KOPT-K1 (cell line): ENCODE data around the gene KRTAP2-4.
"Not testable (repeated sequence)": the region's sequence is repeated elsewhere in the genome, so short reads cannot be mapped to it uniquely, and the experiment has no call there.

Experiments used
- H3K27ac ChIP-seq: fragments of 200-600 bp; sonication (generic); 2 replicates; pipeline ENCODE4 v1.5.1; 2016; ENCODE audit warnings: antibody characterized with exemption, mild to moderate bottlenecking, low read depth, low read length; ENCODE audit not compliant: poor library complexity, severe bottlenecking
- H3K36me3 ChIP-seq: fragments of 200-600 bp; sonication (generic); 2 replicates; pipeline ENCODE4 v1.5.1; 2017; ENCODE audit warnings: antibody characterized with exemption, mild to moderate bottlenecking, low read length, moderate library complexity; ENCODE audit not compliant: insufficient read depth
- H3K9me3 ChIP-seq: fragments of 200-600 bp; sonication (generic); 2 replicates; pipeline ENCODE4 v1.5.1; 2017; ENCODE audit warnings: antibody characterized with exemption, low read length, mild to moderate bottlenecking; ENCODE audit not compliant: insufficient read depth, poor library complexity, severe bottlenecking

The KRTAP2-4 gene

DNA sequence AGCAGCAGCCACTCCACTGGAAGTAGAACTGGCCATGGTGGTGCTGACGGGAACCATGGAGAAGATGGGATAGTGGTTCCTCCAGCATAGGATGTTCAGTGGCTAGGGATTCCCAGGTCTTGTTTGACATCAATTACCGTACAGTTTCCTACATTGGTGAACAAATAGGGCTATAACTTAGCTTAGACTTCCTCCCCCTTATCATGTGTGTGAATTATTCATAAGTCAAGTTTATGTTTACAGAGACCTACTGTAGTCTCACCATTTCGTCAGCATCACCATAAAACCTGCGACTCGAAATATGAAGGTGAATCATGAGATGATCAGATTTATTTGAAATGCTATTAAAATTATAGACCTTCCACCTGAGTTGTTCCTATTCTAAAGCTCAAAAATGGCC is 6.9 kb downstream of the KRTAP2-4 start:
- no peak overlapping the region for H3K27ac ChIP-seq
- no peaks in the 10 kb centered on the region for H3K36me3 ChIP-seq
- H3K9me3 ChIP-seq, result peaks cover 5% of the 10 kb centered on the region

DNA sequence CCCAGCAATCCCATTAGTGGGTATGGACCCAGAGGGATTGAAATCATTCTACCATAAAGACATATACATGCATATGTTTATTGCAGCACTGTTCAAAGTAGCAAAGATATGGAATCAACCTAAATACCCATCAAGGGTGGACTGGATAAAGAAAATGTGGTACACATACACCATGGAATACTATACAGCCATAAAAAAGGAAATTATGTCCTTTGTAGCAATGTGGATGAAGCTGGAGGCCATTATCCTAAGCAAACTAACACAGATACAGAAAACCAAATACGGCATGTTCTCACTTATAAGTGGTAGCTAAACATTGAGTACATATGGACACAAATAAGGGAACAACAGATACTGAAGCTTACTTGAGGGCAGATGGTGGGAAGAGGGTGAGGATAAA is 8.1 kb downstream of the KRTAP2-4 start:
- Histone ChIP-seq H3K27ac (no peak overlapping the region), H3K36me3 (no peaks in the 10 kb centered on the region), H3K9me3 (peaks cover 5% of the 10 kb centered on the region)

DNA sequence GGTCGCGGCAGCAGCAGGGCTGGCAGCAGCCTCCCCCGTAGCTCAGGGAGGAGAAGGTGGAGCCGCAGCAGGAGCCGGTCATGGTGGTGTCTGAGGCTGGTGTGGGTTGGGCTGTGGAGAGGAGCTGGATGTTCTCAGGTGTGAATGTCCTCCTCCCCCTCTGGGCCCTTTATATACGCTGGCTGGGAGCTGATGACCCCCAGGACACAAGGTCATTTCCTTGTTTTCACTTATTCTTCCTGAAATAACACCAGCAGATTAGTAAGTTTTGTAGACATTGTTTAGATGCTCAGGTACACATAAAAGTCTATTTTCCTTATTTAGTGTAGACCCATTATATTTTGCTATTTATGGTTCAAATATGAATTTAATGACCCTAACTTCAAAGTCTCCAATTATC is 10.5 kb downstream of the KRTAP2-4 start, which contains the start of gene KRTAP2-2:
Gene KRTAP2-2 (minus strand): TSS at position 101 of the 400 bp plus-strand sequence. CDS start 19 bp downstream, at position 82.
- not testable (repeated sequence) for H3K9me3 ChIP-seq, H3K36me3 ChIP-seq, H3K27ac ChIP-seq

DNA sequence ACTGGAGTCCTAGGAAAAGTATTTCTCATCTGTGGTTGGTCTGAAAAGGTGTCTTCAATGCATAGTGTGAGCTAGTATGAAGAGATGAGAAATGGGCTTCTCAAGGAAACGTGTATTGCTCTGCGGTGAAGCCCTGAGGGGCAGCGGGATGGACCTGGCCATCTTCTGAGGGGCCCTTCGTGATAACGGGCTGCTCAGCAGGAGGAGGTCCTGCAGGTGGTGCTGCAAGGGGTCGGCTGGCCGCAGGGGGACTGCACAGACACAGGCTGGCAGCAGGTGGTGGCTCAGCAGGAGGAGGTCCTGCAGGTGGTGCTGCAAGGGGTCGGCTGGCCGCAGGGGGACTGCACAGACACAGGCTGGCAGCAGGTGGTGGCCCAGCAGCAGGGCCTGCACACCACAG is 11.1 kb downstream of the KRTAP2-4 start:
- H3K36me3 ChIP-seq, H3K9me3 ChIP-seq, H3K27ac ChIP-seq: not testable (repeated sequence)

DNA sequence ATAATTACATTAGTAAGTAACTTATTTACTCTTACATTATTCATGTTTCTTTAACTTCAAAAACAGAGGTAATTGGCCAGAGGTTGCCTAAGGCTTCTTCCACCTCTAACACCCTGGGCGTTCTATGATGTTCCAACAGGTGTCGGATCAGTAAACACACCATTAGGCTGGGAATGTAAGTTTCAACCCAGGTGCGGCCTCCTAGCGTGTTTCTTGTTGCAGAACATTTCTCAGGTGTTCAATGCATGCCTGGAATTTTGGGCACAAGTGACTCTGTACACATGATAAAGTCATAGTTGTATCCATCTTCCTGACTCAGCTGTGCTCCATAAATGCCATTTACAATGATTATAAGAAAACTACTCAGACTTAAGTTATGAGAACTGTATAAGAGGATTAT is 11.7 kb downstream of the KRTAP2-4 start:
- Histone ChIP-seq H3K36me3 (no peaks in the 10 kb centered on the region), H3K27ac (no peak overlapping the region), H3K9me3 (peaks cover 5% of the 10 kb centered on the region)

DNA sequence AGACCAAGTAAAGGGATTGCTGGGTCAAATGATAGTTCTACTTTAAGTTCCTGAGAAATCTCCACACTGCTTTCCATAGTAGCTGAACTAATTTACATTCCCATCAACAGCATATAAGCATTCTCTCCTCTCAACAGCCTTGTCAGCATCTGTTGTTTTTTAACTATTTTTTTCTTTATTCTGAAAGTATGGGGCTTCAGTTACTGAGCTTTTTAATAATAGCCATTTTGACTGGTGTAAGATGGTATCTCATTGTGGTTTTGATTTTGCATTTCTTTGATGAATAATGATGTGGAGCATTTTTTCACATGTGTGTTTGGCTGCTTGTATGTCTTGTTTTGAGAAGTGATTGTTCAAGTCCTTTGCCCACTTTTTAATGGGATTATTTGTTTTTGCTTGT is 13.1 kb downstream of the KRTAP2-4 start:
- Histone ChIP-seq H3K9me3 (peaks cover 4% of the 10 kb centered on the region), H3K27ac (no peak overlapping the region), H3K36me3 (no peaks in the 10 kb centered on the region)

DNA sequence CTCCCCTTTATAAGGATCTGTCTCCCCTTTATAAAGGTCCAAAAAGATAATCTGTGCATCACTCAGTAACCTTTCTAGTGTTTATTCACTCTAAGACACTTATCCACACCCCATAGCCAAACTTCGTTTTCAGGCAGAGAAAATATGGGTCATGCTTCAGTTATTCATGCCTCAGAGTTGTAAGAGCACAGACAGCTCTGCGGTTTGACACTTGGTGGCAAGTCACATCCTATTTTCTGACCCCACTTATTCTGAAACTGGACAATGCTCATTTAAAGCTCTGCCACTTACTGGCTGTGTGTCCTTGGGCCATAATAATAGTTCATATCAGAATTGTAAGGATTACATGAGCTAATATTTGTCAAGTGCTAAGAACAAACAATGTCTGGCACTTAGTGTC is 16.6 kb downstream of the KRTAP2-4 start:
- H3K27ac ChIP-seq, result no peak overlapping the region
- H3K36me3 ChIP-seq, result no peaks in the 10 kb centered on the region
- no peaks in the 10 kb centered on the region for H3K9me3 ChIP-seq

DNA sequence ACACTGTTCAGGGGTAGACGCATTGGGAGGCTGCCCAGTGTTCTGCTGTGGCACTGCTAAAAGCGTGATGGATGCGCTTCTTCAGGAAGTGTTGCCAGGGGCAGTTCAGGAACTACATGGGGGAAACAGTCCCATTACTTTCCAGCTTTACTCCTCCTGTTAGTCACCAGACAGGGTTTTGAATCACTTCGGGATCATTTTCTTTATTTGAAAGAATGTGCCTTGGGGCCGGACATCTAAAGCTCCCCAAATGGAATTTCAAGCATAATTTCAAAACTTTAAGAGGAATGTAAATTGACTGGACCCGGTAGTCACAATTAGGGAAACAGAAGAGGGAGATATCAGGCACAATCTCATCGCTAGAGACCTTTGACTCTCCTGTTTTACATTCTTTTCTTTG is 17.2 kb downstream of the KRTAP2-4 start:
- Histone ChIP-seq H3K9me3 (peaks cover 3% of the 10 kb centered on the region), H3K27ac (no peak overlapping the region), H3K36me3 (no peaks in the 10 kb centered on the region)

DNA sequence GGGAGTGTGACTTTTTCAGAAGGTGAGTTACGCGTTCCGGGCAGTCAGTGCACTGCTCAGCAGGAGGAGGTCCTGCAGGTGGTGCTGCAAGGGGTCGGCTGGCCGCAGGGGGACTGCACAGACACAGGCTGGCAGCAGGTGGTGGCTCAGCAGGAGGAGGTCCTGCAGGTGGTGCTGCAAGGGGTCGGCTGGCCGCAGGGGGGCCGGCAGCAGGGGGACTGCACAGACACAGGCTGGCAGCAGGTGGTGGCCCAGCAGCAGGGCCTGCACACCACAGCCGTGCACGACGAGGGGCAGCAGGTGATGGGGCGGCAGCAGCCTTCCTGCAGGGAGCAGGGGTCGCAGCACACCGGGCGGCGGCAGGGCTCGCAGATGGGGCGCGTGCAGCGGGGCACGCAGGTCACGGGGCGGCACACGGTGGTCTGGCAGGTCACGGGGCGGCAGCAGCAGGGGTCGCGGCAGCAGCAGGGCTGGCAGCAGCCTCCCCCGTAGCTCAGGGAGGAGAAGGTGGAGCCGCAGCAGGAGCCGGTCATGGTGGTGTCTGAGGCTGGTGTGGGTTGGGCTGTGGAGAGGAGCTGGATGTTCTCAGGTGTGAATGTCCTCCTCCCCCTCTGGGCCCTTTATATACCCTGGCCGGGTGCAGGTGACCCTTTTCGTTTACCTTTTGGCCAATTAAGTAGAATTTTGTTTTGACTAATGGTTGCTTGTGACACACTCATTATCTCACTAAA is 18.8 kb downstream of the KRTAP2-4 start, which contains the start of gene KRTAP2-1:
Gene KRTAP2-1 (minus strand): TSS at position 582 of the 731 bp plus-strand sequence. CDS start 49 bp downstream, at position 533.
- H3K27ac ChIP-seq, H3K36me3 ChIP-seq: not testable (repeated sequence)
- peaks cover 12% of the 10 kb centered on the region for H3K9me3 ChIP-seq

DNA sequence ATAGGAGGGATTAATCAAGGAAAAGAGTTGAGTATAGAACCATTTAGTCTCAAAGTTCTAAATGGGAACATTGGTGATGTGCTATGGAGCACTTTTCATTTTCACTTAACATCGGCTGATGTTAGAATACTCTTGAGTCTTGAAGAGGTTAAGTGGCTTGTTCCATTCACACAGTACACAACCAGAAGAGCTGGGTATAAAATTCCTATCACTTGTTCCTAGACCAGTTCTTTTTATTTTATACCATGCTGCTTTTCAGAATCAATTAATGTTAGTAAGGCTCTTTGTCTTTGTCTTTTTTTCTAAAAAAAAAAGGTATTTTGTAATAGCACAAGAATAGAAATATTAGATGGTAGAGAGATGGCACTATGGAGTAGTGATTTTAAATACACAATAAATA is 22.7 kb downstream of the KRTAP2-4 start:
- no peaks in the 10 kb centered on the region for H3K36me3 ChIP-seq
- H3K27ac ChIP-seq, result no peak overlapping the region
- peaks cover 12% of the 10 kb centered on the region for H3K9me3 ChIP-seq

DNA sequence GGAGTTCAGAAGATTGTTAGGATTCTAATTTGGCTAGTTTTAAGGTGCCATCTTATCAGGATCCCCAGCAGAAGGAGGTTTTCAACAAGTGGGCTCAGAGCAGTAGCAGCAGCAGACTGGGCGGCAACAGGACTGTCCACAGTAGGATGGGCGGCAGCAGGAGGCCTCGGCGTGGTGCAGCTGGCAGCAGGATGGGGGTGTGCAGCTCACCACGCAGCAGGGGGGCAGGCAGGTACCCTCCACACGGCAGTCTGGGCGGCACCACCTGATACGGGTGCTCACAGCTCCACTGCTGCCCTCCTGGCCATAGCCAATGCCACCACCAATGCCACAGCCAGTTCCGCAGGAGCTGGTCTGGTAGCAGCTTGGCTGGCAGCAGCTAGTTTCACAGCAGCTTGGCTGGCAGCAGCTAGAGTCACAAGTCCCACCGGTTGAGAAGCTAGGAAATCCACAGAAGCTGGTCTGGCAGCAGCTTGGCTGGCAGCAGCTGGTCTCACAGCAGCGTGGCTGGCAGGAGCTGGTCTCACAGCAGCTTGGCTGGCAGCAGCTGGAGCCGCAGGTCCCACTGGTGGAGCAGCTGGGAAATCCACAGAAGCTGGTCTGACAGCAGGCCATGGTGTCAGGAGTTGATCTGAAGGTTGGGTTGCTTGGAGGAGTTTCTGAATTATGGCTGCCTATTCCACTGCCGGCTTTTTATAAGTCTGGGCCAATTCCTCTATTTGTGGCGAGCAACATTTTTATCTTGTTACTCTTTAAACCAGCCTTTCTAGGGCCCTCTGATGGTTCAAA is 24.7 kb downstream of the KRTAP2-4 start, which contains the start of gene KRTAP1-1:
Gene KRTAP1-1 (minus strand): TSS at position 668 of the 789 bp plus-strand sequence. CDS start 53 bp downstream, at position 615.
- not testable (repeated sequence) for H3K36me3 ChIP-seq, H3K27ac ChIP-seq
- H3K9me3 ChIP-seq, result peaks cover 12% of the 10 kb centered on the region

DNA sequence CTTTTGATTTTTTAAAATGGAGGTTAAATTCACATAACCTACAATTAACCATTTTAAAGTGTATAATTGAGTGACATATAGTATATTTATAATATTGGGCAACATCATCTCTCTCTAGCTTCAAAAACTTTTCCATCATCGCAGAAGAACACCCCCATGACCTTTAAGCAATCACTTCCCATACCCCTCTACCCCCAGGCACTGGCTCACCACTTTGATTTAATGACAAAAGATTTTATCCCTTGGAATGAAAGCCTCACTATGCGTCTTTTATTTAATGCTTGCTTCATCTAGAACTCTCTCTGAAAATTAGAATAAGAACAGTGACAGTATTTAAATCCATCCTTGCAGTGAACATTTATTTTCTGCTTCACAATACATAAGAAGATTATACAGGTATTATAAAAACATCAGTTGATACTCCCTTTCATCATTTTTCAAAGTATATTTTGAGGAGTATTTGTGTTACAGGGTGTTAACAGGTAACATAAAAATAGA is 27.8 kb downstream of the KRTAP2-4 start:
- Histone ChIP-seq H3K9me3 (peaks cover 6% of the 10 kb centered on the region), H3K27ac (no peak overlapping the region), H3K36me3 (no peaks in the 10 kb centered on the region)

DNA sequence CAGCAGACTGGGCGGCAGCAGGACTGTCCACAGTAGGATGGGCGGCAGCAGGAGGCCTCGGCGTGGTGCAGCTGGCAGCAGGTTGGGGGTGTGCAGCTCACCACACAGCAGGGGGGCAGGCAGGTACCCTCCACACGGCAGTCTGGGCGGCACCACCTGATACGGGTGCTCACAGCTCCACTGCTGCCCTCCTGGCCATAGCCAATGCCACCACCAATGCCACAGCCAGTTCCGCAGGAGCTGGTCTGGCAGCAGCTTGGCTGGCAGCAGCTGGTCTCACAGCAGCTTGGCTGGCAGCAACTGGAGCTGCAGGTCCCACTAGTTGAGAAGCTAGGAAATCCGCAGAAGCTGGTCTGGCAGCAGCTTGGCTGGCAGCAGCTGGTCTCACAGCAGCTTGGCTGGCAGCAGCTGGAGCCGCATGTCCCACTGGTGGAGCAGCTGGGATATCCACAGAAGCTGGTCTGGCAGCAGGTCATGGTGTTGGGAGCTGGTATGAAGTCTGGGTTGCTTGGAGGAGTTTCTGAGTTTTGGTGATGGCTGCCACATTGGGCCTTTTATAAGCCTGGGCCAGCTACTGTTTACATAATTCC is 31.2 kb downstream of the KRTAP2-4 start, which contains the start of gene KRTAP1-3:
Gene KRTAP1-3 (minus strand): TSS at position 529 of the 590 bp plus-strand sequence. CDS start 53 bp downstream, at position 476.
- not testable (repeated sequence) for H3K36me3 ChIP-seq, H3K27ac ChIP-seq, H3K9me3 ChIP-seq

DNA sequence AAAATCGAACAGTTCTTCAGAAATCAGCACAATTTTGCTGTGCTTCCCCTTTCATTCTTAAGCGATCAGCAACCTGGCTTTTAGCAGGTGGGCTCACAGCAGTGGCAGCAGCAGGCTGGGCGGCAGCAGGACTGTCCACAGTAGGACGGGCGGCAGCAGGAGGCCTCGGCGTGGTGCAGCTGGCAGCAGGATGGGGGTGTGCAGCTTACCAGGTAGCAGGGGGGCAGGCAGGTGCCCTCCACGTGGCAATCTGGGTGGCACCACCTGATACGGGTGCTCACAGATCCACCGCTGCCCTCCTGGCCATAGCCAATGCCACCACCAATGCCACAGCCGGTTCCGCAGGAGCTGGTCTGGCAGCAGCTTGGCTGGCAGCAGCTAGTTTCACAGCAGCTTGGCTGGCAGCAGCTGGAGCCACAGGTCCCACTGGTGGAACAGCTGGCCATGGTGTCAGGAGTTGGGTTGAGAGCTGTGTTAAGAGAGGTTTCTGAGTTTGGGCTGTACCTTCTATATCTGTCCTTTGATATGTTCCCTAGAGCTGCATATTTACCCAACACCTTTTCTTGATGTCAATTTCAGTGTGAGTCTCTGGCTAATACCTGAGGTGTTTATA is 35.9 kb downstream of the KRTAP2-4 start, which contains the start of gene KRTAP1-4:
Gene KRTAP1-4 (minus strand): TSS at position 563 of the 613 bp plus-strand sequence. CDS start 117 bp downstream, at position 446.
- H3K36me3 ChIP-seq, result no peaks in the 10 kb centered on the region
- no peaks in the 10 kb centered on the region for H3K9me3 ChIP-seq
- H3K27ac ChIP-seq, result no peak within 1 kb of the TSS
